GM19463 (cell line): ENCODE measurements around the gene SGCD.

Source experiments
- ATAC-seq: cut with Tn5 transposase; IDR thresholded peaks from one replicate; pipeline ENCODE4 v1.9.1; 2021; ENCODE audit warnings: mild to moderate bottlenecking, moderate library complexity; ENCODE audit not compliant: unreplicated experiment

SGCD gene

DNA sequence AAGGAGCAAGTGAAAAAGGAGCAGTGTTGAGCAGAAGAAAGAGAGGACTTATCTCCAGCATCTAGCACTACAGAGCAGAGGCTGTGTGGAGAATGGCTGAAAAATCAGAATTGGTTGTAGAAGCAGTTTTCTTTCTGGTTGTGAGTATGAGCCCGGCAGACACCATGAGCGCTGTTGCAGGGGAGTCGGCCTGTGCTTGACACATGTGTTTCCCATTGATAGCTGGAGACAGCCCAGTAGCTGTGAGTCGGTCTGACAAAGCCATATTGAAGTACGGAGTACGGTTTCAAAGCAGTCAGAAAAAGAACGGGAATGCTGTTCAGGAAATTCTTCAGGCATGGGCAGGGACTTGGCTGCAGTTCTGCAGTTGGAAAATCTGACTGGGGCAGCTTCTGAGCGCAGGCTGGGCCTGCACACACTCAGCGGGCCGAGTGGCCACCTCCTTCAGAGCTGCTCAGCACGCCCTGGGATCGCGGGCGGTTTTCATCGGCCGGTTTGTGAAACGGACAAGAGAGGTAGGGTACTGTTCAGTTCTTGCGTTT, at the start of gene SGCD:
SGCD (plus strand) TSS at position 447 of the 542 bp plus-strand sequence.
- no peak for ATAC-seq

DNA sequence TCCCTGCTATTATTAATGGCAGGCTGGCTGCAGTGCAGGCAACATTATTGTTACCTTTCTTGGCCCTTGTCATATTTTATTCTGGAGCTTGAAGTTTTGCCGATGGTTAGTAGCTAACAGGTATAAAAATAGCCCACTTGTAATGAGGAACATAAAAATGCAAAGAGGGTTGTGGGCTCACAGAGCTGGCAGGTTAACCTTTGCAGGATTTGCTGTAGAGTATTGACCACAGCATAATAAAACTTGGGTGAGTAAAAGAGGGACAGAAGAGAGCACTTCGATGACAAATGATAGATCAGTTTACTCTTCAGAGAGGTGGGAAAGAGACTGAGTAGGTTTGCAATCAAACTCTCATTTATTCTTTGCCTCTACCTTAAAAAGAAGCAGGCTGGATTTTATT, 49.7 kb upstream of the SGCD start:
- no peak for ATAC-seq

DNA sequence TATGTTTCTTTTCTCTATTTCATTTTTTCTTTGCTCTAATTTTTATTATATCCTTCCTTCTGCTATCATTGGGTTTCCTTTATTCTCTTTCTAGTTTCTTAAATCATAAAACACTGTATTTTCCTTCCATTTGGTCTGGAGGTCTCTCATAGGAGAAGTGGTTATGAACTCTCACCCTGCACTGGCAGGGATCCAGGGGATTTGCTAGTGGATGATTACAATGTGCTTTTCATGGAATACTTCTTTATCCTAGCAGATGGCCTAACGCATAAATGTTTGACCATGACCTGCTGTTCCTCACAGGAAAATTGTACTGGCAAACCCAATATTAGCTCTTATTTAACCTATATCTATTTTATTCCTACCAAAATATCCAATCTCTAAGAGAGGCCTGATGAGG, 31.5 kb upstream of the SGCD start:
- ATAC-seq, result no peak

DNA sequence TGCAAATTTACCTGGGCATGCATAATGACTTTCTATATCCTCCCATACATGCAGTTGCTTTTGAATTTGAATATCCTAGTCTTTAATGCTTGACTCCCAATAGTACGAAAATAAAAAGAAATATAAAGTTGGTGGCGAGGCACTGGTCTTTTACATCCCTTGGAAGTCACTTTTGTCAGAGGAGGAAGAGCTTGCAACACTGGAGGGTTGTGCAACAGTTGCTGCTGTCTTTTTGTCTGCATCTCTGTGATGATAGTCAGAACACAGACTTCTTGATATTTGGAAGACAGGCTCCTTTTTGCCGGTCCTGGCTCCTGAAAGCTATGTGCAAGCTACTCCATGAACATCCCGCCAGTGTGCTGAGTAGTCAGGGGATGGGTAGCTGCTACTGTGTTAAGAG, 16.8 kb upstream of the SGCD start:
- ATAC-seq, result no peak

DNA sequence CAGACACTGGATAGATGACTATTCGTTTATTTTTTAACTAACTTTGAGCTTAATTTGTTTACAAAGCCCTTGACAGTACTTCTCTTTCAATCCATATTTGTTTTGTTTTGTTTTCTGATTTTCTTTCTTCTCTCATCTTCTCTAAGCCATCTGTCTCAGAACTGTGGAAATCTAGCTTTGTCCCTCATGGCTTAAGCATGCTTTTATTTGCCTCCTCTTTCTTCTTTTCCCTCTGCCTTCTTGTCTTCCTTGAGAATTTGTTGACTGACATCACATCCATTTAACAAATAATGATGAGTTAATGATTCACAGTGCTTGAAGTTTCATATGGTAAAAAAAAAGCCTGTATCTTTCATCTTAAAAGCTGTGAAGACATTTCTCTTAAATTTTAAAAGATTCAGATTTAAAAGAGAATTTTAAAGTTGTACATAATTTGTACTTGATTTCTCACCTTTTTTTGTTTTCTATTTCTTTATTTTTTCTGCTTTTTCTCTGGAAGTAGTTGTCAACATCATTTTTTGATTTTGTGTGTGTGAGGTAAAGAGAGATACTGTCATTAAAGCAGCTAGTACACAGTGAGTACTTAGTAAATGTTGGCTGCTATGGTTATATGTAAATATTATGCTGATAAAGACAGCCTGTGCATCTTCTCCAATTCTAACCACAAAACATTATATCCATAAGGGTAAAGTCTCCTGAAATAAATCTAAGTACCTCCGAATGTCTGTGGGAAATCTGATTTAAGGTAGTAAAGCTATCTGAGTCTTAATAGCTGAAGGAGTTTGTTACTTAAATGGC, 13.9 kb upstream of the SGCD start:
- no peak for ATAC-seq

DNA sequence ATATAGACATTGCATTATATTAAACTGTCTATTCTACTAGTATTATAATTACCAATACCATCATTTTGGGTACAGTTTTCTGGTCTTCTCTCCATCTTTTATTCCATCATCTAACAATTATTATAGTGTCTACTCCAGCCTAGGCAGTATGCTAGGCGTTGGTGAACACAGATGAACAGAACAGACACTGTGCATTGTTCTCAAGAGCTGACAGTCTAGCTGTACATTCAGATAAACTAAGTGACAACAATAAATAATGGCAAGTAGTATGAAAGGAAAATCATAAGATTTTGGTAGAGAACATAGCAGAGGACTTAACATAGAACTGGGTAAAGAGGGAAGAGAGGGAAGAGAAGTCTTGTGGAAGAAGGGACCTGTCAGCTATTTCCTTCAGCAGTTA, 12.5 kb upstream of the SGCD start:
- ATAC-seq, result no peak

DNA sequence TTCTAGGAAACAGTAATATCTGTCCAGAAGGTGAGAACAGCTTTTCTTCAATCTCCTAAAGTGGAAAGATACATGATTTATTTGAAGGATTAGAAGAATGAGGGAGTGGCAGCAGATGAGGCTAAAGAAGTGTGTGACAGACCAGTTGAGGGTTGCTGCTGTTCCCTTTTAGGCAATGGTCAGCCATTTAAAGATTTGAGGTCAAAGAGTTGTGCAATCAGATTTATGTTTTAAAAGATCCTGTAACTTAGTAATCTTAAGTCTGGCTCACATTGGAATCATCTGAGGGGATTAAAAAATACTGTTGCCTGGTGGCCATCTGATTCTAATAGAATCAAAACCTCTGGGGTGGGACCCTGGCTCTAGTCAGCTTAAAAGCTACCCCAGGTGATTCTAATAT, 4.3 kb upstream of the SGCD start:
- no peak for ATAC-seq

DNA sequence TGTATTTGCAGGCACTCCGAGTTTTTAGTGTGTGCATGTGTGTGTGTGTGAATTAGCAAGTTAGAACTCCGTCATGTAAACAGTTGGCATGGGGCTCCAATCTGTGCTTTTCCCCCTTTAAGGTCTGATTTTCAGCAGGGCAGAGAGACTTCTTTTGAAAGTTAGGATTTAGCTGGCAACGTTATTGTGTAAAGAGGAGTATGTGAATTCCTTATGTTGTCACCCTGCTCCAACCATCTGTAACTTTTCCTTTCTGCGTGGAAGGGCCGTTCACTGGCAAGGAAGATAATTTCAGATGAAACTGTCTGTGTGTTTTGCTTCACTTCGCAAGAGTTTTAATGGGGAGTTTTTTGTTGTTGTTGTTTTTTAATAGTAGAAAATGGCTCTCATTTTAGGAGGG, 332 bp downstream of the SGCD start:
- no peak for ATAC-seq

DNA sequence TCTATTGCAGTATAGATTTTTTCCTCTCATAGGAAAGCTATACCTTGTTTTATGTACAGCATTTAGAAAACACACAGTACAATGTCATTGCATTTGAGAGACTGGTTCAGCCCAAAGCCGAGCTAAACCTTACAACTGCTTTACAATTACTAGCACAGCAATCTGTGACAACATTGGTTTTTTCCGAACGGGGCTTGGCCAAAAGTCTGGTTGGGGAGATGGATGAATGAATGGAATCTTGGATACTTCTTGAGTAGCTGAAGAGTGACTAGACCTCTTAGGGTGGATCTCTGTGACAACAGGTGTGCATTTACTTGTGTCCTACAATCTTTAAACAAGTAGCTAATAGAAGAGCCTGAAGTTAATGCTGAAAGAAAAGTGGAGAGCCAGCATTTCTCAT, 1.2 kb downstream of the SGCD start:
- ATAC-seq, result no peak

DNA sequence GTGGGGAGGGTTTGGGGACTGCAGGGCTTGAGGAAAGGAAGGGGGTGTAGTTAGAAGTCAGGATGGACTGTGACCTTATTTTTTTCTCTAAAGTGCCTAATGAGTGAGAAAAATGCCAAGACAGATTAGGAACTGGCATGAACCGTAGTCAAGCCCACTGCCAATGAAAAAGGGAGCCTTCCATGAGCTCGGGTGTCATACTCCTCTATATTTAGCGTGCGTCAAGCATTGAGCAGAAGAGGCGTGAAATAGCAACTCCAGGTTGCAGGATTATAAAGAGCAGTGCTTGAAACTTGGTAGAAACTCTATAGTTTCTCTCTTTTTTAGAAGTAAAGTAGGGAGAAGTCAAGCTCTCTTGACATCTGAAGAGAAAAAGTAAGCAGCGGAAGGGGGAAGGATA, 1.8 kb downstream of the SGCD start:
- ATAC-seq, result no peak

DNA sequence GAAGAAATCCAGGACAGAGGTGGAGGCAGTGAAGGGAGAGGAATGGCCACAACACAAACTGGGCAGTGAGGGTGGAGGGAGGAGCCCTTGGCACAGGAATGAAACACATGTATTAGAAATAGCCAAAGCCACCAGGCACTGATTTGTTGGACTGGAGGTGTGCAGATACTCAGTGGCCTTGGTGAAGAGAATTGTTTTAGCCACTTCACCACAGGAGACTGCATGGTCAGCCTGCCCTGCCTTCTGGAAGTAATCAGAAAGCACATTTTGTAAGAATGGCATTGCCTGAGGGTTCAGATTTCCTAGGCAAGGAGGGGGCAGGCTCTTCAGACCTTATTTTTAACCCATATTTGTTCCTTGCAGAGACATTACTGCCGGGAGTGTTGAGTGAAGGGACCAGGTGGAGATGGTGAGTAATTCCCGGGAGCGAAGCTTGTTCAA, 2.2 kb downstream of the SGCD start:
- no peak for ATAC-seq

DNA sequence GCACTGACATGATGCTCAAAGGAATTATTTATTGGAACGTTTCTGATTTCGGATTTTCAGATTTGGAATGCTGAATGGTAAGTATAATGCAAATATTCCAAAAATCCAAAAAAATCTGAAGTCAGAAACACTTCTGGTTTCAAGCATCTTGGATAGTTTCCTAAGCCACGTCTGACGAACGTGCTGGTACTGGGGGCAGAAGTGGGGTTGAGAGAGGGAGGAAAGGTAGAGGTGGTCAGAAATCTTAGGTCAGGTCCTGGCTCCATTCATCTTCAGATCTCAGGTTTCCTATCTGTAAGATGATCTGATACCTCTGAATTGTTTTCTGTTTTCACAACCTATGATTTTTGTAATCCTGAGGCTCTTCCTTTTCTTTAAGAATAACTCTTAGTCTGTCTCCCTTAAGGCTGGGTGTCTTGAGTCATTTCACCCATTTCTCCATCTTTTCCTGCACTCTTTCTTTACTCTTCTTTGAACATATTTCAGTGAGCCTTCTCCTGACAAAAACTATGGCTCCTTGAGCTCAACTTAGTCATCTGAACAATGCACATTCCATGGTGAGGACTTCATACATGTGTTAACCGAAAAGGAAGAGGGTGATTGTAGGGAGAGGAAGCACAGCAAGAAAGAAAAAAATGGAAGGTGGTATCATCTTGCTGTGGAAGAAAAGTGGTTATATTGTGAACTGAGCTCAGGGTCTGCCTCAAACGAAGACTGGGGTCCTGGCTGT, 3.3 kb downstream of the SGCD start:
- no peak for ATAC-seq

DNA sequence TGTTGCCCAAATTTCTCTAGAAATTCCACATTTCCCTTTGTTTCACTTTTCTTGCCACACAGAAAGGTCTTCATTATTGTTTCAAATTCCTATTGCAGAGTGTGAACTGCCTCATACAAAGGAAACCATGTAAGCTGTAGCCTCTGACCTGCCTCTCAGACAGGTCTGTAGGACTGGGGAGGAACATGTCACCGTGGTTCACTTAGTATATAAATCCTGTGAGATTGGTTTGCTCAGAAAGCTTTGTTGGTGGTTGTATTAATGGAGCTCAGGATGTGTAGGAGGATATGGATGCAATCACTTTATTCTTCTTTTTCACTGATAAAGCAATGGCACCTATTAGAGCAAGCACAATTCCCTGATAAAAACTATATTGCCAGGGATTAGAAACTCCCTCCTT, 4.2 kb downstream of the SGCD start:
- no peak for ATAC-seq

DNA sequence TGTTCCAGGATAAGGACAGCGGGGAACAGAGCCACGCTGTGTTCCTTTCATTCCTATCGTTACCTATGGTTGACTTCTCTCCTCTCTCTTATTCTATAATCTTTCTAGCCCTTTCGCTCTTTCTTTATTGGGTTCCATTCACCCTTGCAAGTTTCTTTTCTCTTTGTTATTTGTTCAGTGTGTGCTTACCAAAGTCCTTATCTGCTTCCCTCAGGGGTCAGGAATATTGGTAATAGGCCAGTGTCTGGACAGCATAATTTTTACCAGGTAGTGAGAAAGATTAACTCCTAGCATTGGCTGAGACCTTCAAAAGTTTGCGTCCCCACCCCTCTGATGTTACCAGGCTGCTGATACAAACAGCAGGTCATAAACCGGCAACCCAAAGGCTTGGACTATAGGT, 4.9 kb downstream of the SGCD start:
- ATAC-seq, result no peak

DNA sequence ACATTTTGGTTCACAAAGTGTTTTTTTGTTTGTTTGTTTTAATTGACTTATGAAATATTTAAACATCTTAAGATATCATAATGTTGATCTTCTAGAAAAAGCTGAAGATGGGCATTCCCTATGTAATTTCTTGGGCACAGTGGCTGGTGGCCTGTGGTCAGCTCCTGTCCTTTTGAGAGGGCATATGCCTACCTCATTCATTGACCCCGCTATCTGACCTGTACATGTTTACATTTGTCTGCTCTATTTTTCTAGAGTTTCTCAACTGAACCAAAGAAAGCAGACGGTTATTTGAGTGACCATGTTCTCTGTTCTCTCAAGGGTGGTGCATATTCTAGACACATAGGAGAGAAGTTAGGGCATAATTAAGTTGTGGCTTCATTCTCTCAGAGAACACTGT, 5.3 kb downstream of the SGCD start:
- no peak for ATAC-seq

DNA sequence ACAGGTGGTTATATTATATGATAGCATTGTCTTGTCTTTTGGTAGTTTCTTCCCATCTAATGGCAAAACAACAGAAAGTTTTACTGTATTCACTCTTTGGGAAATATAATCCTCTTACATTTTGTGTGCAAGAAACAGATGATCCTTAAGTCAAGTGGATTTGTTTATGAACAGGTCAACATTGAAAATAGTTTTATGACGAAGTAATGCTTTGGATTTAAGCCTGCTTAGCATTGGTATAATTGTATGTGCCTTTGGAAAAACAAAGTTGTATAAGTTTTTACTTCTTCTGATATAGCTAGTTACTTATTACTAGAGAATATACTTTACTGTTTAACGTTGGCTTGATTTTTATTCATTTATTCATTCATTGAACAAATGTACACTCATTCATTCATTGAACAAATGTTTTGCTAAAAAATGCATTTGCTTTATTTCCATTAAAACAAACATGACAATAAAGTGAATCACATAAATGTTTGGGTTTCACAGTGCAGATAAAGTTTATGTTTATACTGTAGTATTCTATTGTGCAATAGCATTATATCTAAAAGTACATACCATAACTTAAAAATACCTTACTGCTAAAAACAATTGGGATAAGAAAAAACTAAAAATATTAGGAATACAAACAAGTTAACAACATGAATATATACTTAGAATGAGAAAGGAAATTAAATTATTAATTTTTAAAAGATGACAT, 12.3 kb downstream of the SGCD start:
- no peak for ATAC-seq

DNA sequence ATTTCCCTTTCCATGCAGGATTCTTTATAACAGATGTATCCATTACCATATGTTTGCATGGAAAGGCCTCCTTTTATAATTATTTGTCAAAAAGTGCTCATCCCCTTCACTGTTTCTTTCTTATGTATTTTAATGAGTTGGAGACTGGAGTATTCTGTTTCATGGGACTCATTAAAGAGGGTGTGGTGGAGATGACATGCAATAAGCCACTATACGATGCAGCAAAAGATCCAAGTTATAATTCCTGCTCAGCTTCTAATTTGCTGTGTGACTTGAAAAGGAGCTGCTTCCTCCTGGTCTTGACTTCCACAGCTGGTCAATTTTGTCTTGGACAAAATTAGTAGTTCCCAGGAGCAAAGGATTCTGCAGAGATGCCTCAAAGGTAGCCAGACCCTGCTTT, 13.9 kb downstream of the SGCD start:
- ATAC-seq, result no peak

DNA sequence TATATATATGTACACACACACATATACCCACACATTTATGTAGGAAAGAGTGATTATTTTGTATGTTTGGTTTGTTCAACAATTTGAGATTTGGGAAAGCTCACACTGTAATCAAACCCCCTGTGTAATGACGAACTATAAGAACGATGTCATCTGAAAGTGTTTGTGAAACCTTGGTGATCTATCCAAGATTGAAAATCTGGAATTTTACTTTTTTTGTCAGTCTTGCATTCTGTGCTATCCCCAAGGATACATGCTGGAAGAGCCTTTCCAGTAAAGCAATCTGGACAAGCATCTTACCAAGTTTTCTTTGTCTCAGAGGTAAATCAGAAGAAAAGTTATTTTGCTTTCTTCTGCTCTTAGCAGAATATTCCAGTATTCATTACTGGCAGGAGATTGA, 23.3 kb downstream of the SGCD start:
- ATAC-seq, result no peak

DNA sequence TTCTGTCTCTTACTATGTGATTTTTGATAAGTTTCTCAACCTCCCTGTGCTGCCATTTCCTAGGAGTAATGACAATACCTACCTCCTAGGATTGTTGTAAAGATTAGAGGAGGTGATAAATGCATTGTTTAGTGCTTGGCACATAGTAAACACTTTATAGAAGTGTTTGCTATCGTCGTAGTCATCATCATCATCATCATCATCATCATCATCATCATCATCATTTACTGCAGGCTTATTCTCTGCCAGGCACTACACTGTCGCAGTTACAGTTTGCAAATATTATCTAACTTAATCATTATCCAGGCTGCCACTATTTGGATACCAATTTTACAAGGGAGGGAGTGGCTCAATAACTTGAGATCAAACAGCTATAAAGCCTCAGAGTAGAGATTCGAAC, 24.5 kb downstream of the SGCD start:
- no peak for ATAC-seq

DNA sequence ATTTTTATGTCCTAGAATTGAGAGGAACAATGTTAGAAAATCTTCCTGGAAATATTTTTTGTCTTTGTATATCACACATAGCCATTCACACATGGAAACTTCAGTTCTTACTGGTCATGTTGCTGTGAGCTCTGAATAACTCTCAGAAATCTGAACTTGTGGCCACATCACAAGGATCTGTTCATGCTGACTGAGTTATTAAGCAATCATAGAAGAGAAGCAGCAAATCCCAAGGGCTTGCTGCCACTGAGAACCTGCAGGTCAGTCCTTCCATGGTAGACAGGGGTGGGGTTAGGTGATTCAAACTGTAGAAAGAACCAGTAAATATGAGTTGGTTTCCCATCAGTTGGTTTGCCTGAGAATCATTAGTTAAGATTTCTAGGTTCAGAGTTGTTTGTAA, 27.6 kb downstream of the SGCD start:
- ATAC-seq, result no peak

DNA sequence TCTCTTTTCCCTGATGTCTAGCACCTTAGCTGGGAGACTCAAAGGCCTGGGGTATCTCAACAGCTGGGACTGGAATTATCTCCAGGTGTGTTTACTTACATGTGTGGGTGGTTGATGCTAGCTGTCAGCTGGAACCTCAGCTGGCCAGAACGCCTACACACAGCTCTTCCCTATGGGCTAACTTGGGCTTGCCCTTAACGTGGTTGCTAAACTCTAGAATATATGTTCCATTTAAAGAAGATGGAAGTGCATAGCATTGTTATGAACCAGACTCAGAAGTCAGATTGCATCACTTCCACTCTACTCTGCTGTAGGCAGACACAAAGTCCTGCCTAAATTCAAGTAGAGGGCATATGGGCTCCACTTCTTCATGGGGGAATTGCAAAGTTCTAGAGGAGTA, 29.3 kb downstream of the SGCD start:
- no peak for ATAC-seq

DNA sequence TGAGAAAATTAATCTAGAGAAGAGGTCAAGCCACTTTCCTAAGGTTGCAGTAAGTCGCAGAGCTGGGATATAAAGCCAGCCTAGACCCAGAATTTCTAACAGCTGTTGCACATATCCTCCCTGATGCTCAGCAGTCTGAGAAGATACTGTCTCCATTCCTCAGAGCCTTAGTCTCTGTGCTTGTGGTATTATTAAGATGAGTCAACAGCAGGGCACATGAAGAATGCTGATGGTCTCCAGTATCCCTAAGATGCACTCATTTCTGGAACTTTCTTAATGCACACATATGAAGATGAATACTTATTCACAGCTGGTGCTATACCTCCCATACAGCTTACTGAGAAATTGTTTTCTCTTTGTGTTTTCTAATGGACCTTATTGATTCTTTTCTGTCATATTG, 32.5 kb downstream of the SGCD start:
- no peak for ATAC-seq
